Left lung (tissue), 10 donors: ENCODE data around the gene ZC3H7B. TPM values are rescaled to one million over a fixed set of nuclear protein-coding genes. Genes with fewer than 3 reads are reported as not detected.

Source experiments
- ATAC-seq: fragments of 200-7000 bp; cut with Tn5 transposase; one replicate; pipeline ENCODE4 v1.9.1; 2020; ENCODE audit warnings: moderate library complexity
- DNase-seq, 4 donors: peaks; one replicate each; pipeline ENCODE4 v3.0.0-alpha.2; 2013 to 2020
- H3K27ac ChIP-seq, 2 donors: fragments of 200-600 bp; sonication (generic) in 1 of 2; one replicate each; pipeline versions ENCODE4 v1.5.0 to v1.8.0; 2020 to 2021
- H3K27me3 ChIP-seq, 2 donors: fragments of 200-600 bp; sonication (generic) in 1 of 2; one replicate each; pipeline versions ENCODE4 v1.5.0 to v1.8.0; 2020 to 2021
- H3K36me3 ChIP-seq, 2 donors: fragments of 200-600 bp; sonication (generic) in 1 of 2; one replicate each; pipeline versions ENCODE4 v1.5.0 to v1.8.0; 2020 to 2021
- H3K4me1 ChIP-seq, 2 donors: fragments of 200-600 bp; one replicate each; pipeline ENCODE4 v1.8.0; 2021
- H3K4me3 ChIP-seq, 2 donors: fragments of 200-600 bp; sonication (generic) in 1 of 2; one replicate each; pipeline versions ENCODE4 v1.5.0 to v1.8.0; 2020 to 2021; ENCODE audit warnings: mild to moderate bottlenecking in 1 of 2
- H3K9me3 ChIP-seq, 2 donors: fragments of 200-600 bp; sonication (generic) in 1 of 2; one replicate each; pipeline versions ENCODE4 v1.5.0 to v1.8.0; 2020 to 2021
- CTCF ChIP-seq, 2 donors: fragments of 200-600 bp; sonication (generic) in 1 of 2; IDR thresholded peaks; one replicate each; pipeline versions ENCODE4 v1.5.0 to v1.8.0; 2021; ENCODE audit warnings: antibody characterized with exemption in 2 of 2
- intact Hi-C, 2 donors: fragments of 100-400 bp; cut with DNase I; formaldehyde crosslinking; loops; one replicate each; pipeline versions ENCODE4 v1.11.2 to v1.14.2; 2022
- polyA plus RNA-seq, 6 donors: library from polyadenylated mRNA; unstranded; fragments of 120-200 nt; gene quantifications; one replicate each; pipeline ENCODE4 v1.2.1, GENCODE V29; 2013; ENCODE audit not compliant: insufficient read length in 6 of 6
- total RNA-seq, 2 donors: library from RNA; stranded (reverse); fragmentation: NEBNext Ultra II Directional; extraction: Animal tissue kit (Norgen Biotek cat#: 25700); gene quantifications; one replicate each; pipeline ENCODE4 v1.2.1, GENCODE V29; 2021
- donor health status: DM: no; HTN: yes; CAD: no.
- donor health status: DM: no; HTN: no; CAD: no.

Gene ZC3H7B
- total and polyA plus RNA-seq, 8 donors: 50.4 to 84.1 (median 69.1) TPM

- peak in 2 of 4 donors; percentile 62 to 88 for DNase-seq
- intact Hi-C loops: no loop called here
- Histone ChIP-seq H3K4me1 (peaks cover 10 to 36% of the 10 kb centered on the region in 2 donors), H3K27me3 (no peaks in the 10 kb centered on the region), H3K4me3 (peak overlapping the region; percentile 99 to 100), H3K27ac (peak overlapping the region; percentile 83 to 92), H3K36me3 (peaks cover 0 to 45% of the 10 kb centered on the region in 2 donors), H3K9me3 (no peaks in the 10 kb centered on the region)
- ATAC-seq: peak; percentile 44
- no peak for TF ChIP-seq CTCF (IDR thresholded peaks at IDR 0.05)
Observed at GRCh38 chr22:41285441-41285819, 15.9 kb upstream of the ZC3H7B start.

GRCh38 chr22:41285820-41286638 is 15.3 kb upstream of the ZC3H7B start, which contains the start of gene RANGAP1:
RANGAP1 (minus strand) TSS chr22:41286187; CDS start chr22:41281044, 5,143 bp downstream.
- peak; percentile 97 to 100 (median 99) for DNase-seq
- Histone ChIP-seq H3K36me3 (peaks cover 0 to 39% of the 10 kb centered on the region in 2 donors), H3K27ac (peak within 1 kb of the TSS; percentile 91 to 92), H3K4me1 (peaks cover 10 to 41% of the 10 kb centered on the region in 2 donors), H3K9me3 (no peaks in the 10 kb centered on the region), H3K4me3 (peak within 1 kb of the TSS; percentile 99 to 100), H3K27me3 (no peaks in the 10 kb centered on the region)
- peak; percentile 98 for ATAC-seq
- TF ChIP-seq CTCF (IDR thresholded peaks at IDR 0.05): peak in 1 of 2 donors; percentile 39
- intact Hi-C loops: no loop called here

DNA sequence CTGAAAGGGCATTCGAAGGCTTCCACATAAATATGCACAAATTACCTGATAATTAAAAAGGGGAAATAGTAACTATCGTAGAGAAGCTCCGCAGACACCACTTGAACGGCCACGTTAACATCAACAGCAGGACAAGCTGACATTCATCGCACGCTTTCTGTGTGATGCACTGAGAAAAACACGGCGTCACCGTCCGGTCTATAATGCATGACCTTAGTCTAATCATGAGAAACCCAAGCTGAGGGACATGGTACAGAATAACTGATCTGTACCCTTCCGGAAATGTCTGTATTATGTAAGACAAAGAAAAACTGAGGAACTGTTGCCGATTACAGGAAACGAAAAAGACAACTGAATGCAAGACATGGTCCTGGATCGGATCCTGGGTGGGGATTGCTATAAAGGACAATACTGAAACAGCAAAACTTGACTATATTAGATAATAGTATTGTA is 14.7 kb upstream of the ZC3H7B start:
- no peaks in the 10 kb centered on the region for H3K27me3 ChIP-seq
- peak overlapping the region; percentile 27 to 100 for H3K4me3 ChIP-seq
- peaks cover 0 to 32% of the 10 kb centered on the region in 2 donors for H3K36me3 ChIP-seq
- intact Hi-C loops: no loop called here
- ATAC-seq: peak; percentile 6
- peak overlapping the region; percentile 91 to 92 for H3K27ac ChIP-seq
- H3K9me3 ChIP-seq: no peaks in the 10 kb centered on the region
- peaks cover 10 to 41% of the 10 kb centered on the region in 2 donors for H3K4me1 ChIP-seq
- DNase-seq: peak in 2 of 4 donors; percentile 7 to 40
- TF ChIP-seq CTCF (IDR thresholded peaks at IDR 0.05): no peak

GRCh38 chr22:41288245-41288946 is 12.9 kb upstream of the ZC3H7B start:
- Histone ChIP-seq H3K4me3 (no peak overlapping the region), H3K4me1 (peaks cover 10 to 41% of the 10 kb centered on the region in 2 donors), H3K9me3 (no peaks in the 10 kb centered on the region), H3K27ac (peak overlapping the region; percentile 71 to 92), H3K27me3 (no peaks in the 10 kb centered on the region), H3K36me3 (peaks cover 0 to 16% of the 10 kb centered on the region in 2 donors)
- intact Hi-C loops: no loop called here
- DNase-seq (peak in 1 of 4 donors; percentile 13), ATAC-seq (peak; percentile 5)
- TF ChIP-seq CTCF (IDR thresholded peaks at IDR 0.05): no peak

DNA sequence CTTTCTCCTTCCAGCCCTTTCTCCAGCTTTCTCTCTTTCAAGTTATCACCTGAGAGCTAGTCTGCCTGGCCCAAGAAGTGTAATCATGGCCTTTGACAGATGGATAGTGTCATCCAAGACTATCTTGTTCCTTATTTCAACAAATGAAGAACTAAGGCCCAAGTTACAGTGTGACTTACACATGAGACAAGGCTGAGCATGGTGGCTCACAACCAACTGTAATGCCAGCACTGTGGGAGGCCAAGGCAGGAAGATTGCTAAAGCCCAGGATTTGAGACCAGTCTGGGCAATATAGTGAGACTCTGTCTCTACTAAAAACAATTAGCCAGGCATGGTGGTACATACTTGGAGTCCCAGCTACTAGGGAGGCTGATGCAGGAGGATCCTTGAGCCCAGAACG is 11.7 kb upstream of the ZC3H7B start:
- ATAC-seq: no peak
- peaks cover 0 to 3% of the 10 kb centered on the region in 2 donors for H3K36me3 ChIP-seq
- H3K4me3 ChIP-seq: no peak overlapping the region
- peak overlapping the region in 1 of 2 donors; percentile 92 for H3K27ac ChIP-seq
- H3K4me1 ChIP-seq: peaks cover 10 to 35% of the 10 kb centered on the region in 2 donors
- H3K9me3 ChIP-seq: no peaks in the 10 kb centered on the region
- intact Hi-C loops: no loop called here
- TF ChIP-seq CTCF (IDR thresholded peaks at IDR 0.05): no peak
- no peak for DNase-seq
- H3K27me3 ChIP-seq: no peaks in the 10 kb centered on the region
